SW 1271 (cell line): ENCODE measurements around the gene GUCY1B1.
"Not testable (repeated sequence)": the region's sequence is repeated elsewhere in the genome, so short reads cannot be mapped to it uniquely, and the experiment has no call there.

Experiments
- DNase-seq, 2 experiments: peaks; one replicate each; lab custom pipeline; 2025; lab: John Stamatoyannopoulos, UW

The GUCY1B1 gene

GRCh38 chr4:155762334-155762733 lies 3.5 kb downstream of the GUCY1B1 start:
- DNase-seq: no peak

DNA sequence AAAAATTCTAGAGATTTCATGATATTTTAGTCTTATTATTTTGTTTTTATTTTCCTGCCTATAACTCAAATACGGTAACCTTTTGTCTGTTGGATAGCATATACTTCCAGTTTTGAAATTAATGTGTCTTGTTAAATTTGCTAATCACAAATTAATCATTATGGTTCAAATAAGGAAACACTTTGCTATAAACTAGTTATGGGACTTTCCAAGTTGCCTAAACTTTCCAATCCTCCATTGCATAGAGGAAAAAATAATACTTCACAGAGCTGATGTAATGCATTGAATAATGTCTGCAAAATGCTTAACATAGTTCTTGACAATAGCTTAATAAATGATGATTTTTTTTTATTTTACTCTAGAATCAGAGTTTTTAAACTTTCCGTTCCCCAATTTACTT lies 4.7 kb downstream of the GUCY1B1 start:
- DNase-seq: no peak

DNA sequence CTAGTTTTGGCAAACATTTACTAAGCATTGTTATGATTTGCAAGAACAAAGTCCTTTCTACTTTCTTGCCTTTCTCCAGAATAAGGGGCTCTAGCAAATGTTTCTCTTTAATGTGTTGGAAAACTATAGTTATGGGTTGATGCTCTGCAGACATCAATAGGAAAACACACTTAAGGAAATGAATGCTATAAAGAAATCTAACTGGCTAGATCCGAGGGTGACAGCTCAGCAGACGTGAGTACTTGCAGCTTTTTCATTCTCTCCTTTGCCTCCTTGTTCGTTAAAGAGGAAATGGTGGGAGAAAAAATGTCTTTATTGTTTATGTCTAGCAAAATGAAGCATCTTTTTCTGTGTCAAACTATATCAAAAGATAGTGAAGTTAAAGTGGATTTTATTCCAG lies 6.3 kb downstream of the GUCY1B1 start:
- DNase-seq: no peak

- no peak for DNase-seq
These were observed 7.8 kb downstream of the GUCY1B1 start for GRCh38 chr4:155766622-155767021.

DNA sequence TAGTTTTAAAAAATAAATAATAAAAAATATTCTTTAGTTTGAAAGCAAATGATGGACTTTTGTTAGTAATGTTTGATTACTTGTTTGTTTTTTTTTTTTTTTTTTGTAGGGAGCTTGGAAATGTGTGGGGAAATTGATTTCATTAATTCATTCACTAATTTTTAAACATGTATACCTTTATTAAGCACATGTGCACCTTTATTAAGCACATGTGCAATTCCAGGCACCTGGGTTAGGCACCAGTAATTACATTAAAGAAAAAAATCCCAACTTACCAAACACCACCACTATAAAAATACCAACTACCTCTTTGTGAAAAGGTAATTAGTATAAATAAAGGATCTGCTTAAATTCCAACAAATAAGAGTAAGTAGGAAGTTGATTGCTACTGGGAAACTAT lies 9.5 kb downstream of the GUCY1B1 start:
- no peak for DNase-seq

GRCh38 chr4:155769090-155769489 lies 10.3 kb downstream of the GUCY1B1 start:
- DNase-seq: no peak

DNA sequence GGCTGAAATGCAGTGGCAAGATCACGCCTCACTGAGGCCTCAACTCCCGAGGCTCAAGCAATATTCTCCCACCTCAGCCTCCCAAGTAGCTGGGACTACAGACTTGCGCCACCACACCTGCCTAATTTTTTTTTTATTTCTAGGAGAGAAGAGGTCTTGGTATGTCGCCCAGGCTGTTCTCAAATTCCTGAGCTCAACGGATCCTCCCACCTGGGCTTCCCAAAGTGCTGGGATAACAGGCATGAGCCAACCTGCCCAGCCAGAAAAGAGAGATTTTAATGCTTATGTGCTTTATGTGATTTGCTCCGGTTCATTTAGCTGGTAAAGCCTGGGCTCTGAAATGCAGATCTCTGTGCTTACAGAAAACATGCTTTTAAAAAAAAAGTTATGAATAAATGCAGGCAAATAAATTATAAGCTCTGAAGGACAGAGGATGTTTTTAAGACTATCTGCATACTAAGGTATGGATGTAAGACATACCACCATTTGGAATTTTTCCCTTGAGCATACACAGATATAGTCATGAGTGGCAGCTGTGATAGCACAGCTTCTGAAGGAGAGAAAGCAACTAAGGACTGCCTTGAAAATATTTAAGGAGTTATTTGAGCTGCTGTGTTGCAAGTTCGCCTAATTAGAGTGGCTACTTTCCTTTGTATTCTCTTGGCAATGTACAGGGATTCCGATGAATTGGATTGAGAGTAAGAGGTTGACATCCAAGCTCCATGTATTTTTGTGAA lies 13.8 kb downstream of the GUCY1B1 start:
- DNase-seq: no peak

GRCh38 chr4:155773196-155773800 lies 14.5 kb downstream of the GUCY1B1 start:
- DNase-seq: no peak

DNA sequence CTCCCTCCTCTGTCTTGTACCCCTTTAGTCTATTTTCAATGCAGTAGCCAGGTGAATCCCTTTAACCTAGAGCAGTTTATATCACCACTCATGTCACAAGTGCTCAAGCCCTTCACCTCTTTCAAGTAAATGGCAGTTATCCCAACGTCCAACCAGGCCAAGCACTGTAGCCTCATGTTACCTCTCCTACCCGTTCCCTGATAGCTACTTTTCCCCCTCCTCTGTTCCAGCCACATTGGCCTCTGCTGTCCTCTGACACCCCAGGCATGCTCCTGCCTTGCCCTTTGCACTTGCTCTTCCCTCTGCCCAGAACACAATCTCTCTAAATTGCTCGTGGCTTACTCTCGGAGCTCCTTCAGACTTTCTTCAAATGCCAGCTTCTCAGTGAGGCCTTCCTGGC lies 15.2 kb downstream of the GUCY1B1 start:
- no peak for DNase-seq

DNA sequence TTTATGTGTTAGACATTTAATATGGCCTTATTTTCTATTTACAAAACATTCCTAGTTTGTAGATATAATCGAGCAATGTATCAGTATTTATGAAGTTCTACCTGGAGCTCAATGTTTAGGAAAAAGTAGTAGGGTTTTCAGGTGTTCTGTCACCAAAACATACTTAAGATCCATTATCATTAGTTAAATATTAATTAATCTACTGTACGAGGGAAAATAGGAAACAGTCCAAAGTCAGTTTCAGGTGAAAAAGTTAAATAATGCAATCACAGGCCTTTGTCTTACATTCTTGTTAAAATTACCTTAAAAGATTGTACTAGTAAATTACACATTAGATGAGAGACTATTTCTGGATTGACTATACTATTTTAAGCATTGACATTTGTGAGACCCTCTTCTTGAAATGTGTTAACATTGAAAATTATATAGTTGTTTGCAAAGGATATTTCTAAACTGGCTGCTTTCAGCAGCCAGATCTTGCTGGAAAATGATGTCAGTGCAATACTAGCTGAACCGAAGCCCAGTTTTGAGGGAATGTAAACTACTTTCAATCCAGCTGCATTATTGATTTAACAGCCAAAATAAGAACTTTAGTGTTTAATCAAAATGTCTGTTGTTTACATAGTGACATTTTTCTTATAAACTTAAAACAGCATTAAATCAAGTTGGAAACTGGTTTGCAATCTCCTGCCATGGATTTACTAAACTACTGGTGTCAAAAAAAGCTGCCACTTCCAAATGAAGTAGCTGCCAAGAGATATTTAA lies 19.3 kb downstream of the GUCY1B1 start:
- DNase-seq: no peak

- DNase-seq: no peak
These were observed 22.0 kb downstream of the GUCY1B1 start for GRCh38 chr4:155780775-155781174.

- DNase-seq: no peak
These were observed 22.5 kb downstream of the GUCY1B1 start for GRCh38 chr4:155781249-155781831.

- DNase-seq: no peak
These were observed 25.8 kb downstream of the GUCY1B1 start for GRCh38 chr4:155784637-155785036.

DNA sequence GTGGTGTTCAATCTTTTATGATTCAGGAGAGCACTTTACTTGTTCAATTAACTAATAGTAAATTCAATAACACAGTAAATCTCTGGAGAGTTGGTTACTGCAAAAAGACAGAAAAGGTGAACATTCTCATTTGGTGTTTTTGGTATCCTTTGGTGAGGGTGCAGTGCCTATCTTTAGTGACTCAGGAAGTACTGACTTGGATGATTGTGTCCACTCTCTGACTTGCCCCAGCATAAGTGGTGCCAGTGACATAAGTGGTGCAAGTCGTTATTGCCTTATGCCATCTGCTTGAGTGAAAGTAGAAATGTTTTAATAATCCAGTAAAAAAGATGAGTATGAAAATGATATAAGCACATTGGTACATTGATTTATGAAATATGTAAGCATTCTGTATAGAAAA lies 27.0 kb downstream of the GUCY1B1 start:
- DNase-seq: no peak

DNA sequence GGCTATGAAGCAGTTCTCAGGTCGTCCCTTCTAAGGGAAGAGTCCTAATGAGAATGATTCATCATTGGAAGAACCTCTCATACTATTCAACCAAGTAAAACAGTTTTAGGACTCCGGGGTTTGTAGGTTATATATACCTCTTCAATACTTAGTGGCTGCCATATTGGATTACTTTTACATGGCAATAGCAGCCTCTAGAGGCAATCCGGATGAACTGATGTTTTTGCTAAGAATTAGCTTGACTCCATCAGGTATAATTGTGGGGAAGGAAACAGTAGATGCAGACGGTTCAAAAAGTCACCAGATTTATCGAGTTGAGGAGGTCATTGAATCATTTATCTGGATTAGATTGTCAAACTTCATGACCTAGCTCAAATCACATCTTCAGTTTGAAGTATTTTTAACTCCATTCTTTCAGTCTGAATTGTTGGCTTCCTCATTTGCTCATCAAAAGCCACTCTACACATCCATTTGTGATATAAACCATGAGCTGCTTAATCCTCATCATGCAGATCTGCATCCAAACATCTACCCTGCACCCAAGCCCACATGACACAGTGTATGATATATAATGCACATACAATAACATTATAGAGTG lies 28.4 kb downstream of the GUCY1B1 start:
- DNase-seq: peak in 1 of 2 experiments; percentile 28

- DNase-seq: no peak
These were observed 30.6 kb downstream of the GUCY1B1 start for GRCh38 chr4:155789391-155789790.

GRCh38 chr4:155789982-155790381 lies 31.2 kb downstream of the GUCY1B1 start:
- DNase-seq: no peak

DNA sequence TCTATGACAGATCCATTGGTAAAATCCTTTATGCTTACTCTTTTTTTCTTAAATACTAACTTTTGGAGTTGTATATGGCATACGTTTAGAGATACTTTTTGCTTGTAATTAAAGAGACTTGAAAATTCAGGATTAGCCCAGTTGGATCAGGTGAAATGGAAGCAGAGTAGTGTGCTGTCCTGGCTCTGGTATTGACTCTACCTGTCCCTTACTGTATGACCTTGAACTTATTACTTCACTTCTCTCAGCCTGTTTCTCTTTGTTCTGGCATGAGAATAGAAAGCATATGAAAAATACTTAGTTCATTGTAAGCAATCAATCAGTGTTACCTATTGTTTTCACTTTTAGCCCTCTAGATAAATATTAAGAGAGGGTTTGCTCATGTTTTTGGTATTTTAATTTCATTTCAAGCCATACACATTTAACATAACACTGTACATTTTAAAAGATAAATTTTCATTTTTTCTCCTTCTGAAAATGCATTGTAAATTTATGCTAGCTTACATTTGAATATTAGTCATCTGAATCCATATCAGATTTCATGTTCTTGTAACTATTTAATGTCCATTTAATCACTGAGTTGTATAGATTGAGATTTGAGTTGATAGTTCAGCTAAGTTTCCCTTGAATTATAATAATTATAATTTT lies 35.9 kb downstream of the GUCY1B1 start:
- DNase-seq: no peak

DNA sequence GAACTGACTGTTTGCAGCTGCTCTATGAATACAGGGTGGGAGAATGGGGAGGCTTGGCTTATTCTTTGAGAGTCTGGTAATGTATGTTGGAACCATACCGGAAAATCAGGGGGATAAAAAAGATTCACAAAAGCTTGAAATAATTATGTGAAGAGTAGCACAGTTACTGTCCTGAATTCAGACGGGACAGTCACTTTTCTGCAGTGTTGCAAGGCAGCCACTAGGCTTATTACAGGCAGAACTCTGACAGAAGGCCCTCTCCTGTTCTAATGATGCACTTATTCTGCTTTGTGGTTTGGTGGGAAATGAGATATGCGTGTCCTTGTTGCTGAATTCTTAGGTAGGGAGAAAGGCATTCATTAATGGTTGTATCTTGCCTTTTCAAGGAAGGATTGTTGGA lies 37.2 kb downstream of the GUCY1B1 start:
- peak in 1 of 2 experiments; percentile 16 for DNase-seq

DNA sequence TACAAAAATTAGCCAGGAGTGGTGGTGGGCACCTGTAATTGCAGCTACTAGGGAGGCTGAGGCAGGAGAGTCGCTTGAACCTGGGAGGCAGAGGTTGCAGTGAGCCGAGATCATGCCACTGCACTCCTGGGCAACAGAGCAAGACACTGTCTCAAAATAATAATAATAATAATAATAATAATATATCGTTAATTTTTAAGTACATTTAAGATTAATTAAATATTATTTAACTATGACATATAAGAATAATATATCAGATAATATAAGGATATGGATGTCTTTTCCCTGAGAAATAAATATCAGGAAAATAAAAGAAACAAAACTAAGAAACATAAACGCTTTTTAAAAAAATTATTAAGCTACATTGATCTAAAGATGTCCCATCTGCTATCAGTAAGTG lies 38.8 kb downstream of the GUCY1B1 start:
- DNase-seq: not testable (repeated sequence)

DNA sequence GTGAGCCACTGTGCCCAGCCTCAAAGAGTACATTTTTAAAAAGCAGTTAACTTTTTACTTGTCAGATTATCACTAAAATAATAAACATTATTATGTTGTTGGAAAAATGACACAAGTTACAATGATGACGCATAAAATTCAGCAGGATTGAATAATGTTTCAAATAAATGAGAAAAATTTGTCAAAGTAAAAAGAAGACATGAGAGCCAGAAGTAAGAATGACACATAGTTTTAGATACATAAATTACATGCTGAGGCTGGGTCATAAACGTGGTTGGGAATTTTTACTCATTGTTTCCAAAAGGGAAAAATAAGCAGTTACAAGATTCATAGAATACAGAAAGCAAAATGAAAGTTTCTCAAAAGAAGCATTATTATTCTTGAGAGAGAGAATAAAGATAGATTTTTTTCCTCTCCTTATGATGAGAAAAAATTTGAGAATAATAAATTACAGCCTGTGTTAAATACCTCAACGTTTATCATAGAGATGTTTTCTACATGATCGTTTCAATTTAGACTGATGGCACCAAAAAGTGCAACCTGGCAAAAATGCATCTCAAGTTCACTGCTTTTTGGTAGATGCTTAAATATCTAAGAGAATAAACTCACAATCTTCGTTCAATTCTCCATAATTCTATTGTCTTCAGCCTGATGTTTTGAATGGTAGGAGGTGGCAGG lies 40.4 kb downstream of the GUCY1B1 start:
- DNase-seq: no peak
